HT1080 (cell line): ENCODE measurements around the gene RHOU. TPM values are rescaled to one million over a fixed set of nuclear protein-coding genes. Genes with fewer than 3 reads are reported as not detected.

Experiments used
- DNase-seq: peaks from one replicate; pipeline ENCODE4 v3.0.0-alpha.2; 2015; ENCODE audit warnings: low read depth
- total RNA-seq: library from RNA; depleted of rRNA; stranded (reverse); fragments of >200 nt; shearing (Covaris generic); gene quantifications from 2 replicates; pipeline ENCODE4 v1.2.3, GENCODE V29; 2014

Gene RHOU
- total RNA-seq, 1 experiment from 2014 or later, result not detected

DNA sequence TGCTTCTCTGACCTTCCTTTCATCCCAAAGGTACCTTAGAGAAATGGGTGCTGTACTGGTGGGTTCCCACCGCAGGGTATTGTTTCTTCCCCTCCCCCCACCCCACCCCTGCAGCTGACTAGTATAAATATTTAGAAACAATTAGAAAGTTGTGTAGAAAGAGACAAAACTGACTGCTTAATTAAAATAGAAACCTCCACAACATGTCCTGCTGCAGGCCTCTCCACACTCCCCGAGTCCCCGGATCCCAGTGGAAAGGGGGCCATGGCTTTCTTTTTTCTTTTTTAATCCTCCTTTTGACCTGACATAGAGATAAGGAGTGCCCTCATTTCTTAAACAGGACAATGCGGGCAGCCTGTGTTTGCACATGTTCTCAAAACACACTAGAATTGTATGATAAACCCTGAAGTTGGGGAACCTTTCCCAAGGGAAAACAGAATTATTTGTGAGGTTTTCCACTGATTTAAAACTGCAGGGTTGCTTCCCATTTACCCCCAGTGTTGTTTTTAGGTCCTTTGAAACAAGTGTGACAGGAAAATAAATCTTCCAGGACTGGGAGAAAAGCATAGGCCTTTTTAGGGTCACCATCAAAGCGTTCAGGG lies 1.7 kb downstream of the RHOU start:
- DNase-seq, result no peak

DNA sequence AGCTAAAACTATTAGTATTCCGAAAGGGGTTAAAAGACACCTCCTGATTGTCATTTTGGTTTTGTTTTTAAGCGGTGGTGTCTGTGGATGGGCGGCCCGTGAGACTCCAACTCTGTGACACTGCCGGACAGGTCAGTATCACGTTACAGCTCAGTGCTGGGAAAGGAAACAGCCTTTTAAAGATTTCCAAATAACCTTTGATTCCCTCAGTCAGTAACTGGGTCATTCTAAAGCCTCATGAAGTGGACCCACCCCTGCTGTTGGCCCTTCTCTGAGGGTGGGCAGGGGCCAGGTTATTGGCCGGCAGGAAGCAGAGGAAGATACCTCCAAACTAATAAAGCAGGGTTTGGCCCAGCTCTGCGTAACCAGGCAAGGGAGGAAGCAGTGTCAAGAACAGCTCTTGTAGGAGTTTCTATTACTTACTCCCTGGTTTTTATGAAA lies 2.3 kb downstream of the RHOU start:
- no peak for DNase-seq

DNA sequence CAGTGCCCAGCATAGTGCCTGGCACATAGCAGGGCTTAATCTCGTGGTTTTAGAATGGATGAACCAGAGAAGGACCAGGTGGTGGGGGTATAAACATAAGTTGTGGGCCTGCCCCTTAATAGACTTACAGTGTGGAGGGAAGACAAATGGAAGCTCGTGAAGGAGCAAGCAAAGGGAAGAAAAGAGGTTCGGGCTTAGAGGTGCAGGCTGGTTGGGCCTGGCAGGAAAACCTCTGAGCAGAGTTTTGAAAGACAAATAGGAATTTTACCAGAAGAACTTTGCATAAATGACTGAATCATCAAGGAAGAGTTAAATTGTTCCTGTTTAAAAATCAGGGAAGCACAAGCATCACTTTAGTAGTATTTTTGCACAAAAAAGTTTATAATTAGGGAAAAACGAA lies 4.5 kb downstream of the RHOU start:
- DNase-seq, result no peak

GRCh38 chr1:228740543-228741317 lies 5.5 kb downstream of the RHOU start:
- no peak for DNase-seq

- no peak for DNase-seq
Observed at GRCh38 chr1:228742281-228742860, 7.1 kb downstream of the RHOU start.

DNA sequence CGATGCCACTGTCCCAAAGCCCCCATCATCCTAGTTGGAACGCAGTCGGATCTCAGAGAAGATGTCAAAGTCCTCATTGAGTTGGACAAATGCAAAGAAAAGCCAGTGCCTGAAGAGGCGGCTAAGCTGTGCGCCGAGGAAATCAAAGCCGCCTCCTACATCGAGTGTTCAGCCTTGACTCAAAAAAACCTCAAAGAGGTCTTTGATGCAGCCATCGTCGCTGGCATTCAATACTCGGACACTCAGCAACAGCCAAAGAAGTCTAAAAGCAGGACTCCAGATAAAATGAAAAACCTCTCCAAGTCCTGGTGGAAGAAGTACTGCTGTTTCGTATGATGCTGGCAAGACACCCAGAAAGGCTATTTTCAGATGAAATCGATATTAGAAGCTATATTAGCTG lies 8.1 kb downstream of the RHOU start:
- DNase-seq, result no peak

GRCh38 chr1:228744356-228744755 lies 9.1 kb downstream of the RHOU start:
- no peak for DNase-seq

GRCh38 chr1:228744918-228745317 lies 9.6 kb downstream of the RHOU start:
- DNase-seq, result no peak

DNA sequence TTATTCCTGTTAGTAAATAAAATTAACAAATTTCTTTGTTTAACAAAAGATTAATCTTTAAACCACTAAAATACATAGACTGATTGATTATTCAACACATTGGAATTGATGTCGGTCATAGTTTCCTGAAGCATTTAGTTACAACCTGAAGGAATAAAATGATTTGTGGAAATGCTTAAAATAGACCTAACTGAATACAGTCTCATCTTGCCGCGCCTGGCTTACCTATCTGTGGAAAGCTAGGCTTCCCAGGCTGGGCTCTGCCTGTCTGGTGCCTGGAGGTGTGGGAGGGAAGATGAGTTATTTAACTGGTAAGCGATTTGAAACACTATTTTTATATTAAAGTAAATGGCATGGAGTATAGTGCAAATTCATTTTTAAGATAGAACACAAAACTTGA lies 10.2 kb downstream of the RHOU start:
- DNase-seq, result no peak

GRCh38 chr1:228747301-228747935 lies 12.1 kb downstream of the RHOU start:
- no peak for DNase-seq

GRCh38 chr1:228748029-228748428 lies 12.8 kb downstream of the RHOU start:
- DNase-seq, result no peak

DNA sequence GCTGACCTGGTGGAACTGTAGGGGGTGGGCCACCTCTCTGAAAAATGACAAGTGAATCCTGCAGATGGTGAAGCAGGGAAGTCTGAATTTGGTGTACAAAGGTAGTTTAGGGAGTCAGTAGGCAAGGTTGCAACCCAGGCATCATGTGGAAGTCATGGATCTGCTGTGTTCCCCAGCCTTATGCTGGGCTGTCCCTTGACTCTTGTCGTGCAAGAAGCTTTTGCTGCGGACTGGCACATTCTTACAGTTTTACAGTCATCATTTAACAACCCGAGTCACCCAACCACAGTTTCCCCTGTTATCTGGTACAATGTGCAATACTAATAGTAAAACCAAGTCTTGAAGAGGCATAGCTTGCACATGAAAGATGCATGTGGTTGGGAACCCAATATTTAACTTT lies 13.2 kb downstream of the RHOU start:
- no peak for DNase-seq

- no peak for DNase-seq
Observed at GRCh38 chr1:228749765-228750164, 14.5 kb downstream of the RHOU start.

DNA sequence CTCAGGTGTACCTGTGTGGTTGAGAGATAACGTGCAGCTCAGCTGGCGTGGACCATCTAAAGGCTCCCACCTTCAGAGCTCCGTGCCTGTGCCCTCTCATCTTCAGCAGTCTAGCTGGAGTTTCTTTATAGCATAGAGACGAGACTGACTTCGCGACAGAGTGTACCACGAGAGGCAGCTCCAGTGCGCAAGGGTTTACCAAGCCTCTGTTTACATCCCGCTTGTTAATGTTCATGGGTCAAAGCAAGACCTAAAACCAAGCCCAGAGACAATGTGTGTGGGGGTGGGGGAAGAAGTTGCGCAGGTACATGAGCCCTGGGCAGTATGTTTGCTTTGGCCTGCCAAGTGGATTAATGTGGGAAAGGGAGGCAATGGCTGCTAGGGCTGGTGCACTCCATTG lies 15.6 kb downstream of the RHOU start:
- DNase-seq, result no peak

DNA sequence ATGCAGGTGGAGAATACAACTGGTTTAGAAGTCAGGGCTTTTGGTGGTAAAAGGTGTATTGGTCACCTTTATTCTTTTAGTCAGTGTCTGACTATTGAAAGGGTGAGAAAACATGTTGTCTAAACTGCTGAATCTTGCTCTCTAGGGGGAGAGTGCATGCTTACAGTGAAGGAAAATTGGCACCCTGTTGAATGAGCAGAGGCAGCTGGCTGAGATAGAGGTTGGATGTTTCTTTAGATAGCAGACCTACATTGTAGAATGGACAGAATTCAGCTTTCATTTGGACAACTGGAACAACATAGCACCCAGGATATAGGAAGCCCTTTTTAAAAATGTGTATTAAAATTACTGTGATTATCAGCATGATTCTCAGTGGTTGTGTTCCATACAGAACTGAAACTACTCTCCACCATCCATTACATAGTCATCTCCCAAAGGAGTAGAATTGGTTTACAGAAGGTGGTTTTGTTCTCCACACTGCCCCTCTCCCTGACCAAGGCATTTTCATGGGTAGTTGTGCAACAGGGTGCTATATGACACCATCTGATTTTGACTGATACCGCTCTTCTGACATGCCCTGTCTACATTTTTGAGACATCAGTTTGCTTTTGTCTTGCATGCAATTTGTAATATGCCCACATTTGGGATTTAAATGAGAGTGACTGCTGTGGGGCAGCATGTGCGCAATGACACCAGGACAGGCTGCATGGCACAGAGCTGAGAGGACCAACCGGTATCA lies 16.2 kb downstream of the RHOU start:
- no peak for DNase-seq

- DNase-seq, result no peak
Observed at GRCh38 chr1:228752258-228752657, 17.0 kb downstream of the RHOU start.

DNA sequence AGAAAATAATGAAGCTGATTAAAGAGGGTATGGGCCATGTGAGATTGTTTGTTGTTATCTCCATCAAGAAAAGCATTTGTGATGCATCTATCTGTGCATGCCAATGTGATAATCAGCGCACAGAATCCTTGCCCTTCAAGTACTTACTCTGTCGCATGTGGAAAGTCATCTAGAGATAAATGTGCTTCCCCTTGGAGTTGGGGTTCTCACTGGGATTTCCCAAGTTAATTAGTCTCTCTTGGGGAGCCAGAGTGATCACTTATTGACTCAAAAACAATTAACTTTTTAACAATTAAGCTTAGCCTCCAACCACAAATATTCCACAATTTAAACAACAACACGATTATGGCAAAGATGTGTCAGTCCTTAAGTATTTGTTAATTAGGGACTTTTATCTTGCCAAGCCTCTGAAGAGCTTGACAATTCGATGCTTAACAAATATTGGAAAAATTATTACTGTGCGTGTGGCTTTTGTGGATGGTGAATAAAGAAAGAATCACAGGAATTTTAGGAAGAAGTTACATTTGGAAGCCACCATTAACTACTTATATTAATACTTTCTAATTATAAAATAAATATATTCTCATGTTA lies 17.5 kb downstream of the RHOU start:
- no peak for DNase-seq

DNA sequence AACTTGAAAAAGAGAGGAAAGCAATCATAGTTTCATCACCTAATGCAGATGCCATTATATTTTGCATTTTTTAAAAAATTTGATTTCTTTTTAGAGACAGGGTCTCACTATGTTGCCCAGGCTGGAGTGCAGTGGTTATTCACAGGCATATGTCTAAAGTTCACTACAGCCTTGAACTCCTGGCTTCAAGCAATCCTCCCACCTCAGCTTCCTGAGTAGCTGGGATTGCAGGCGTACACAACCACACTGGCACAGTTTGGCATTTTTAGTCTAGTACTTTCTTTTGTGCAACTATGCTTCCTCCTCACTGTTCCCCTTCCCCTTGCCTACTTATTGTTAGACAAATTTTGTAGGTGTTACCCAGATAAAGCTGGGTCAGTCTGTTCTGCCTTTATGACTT lies 18.0 kb downstream of the RHOU start:
- no peak for DNase-seq

GRCh38 chr1:228753786-228754360 lies 18.6 kb downstream of the RHOU start:
- no peak for DNase-seq

DNA sequence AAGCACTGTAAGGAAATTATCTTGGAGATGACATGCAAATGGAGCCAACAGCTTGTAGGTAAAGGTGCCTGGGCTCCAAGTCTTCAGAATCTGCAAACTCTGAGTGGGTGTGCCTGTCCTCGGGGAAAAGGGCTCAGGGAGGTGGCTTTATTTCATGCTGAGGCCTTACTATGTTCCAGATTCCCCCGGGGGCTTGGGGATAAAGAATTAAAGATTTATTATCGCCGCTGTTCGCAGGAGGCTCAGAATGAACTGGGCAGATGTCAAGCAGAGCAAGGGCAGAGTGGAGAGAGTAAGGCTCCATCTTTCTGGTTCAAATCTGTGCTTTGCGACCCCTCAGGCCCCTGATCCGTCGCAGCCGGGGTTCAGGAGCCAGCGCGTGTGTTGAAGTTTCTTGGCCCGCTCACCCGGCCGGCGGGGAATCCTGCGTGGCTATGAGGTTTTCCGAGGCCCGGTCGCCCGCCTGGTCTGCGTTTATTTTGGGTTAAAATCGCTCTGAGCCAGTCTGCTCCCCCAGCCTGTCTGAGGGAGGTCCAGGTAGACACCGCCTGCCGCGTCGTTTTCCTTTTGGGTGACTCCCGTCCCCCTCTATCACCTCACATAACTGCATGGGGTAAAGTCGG lies 19.5 kb downstream of the RHOU start:
- DNase-seq, result no peak
